Esophagus muscularis mucosa (tissue), 4 donors: ENCODE measurements around the gene MDFIC2.

Experiments
- CTCF ChIP-seq, 3 experiments: fragments of 200-600 bp in 2 of 3; fragments of 450-650 bp in 1 of 3; sonication (generic) in 2 of 3; IDR thresholded peaks; one replicate each; pipeline ENCODE4 v1.5.1; 2017 to 2019; ENCODE audit warnings: antibody characterized with exemption in 3 of 3, mild to moderate bottlenecking in 2 of 3, moderate library complexity in 1 of 3
- EP300 ChIP-seq: sonication (generic); formaldehyde crosslinking; IDR thresholded peaks from one replicate; pipeline ENCODE4 v1.6.1; 2017; ENCODE audit warnings: antibody characterized with exemption
- POLR2A ChIP-seq: fragments of 450-650 bp; IDR thresholded peaks from one replicate; pipeline ENCODE4 v1.6.1; 2017; ENCODE audit warnings: antibody characterized with exemption, moderate library complexity, mild to moderate bottlenecking, low read depth

- TF ChIP-seq CTCF (IDR thresholded peaks at IDR 0.05) (no peak), EP300 (no peak), POLR2A (no peak)
These were observed 38.9 kb downstream of the MDFIC2 start for GRCh38 chr3:70273492-70273891.
